OCI-LY3 (cell line): ENCODE data around the gene MPRIP.

Source experiments
- EZH2phosphoT487 ChIP-seq: fragments of 200-600 bp; shearing (Covaris generic); IDR thresholded peaks from 2 replicates; pipeline ENCODE4 v1.6.1; 2018; ENCODE audit warnings: antibody characterized with exemption, mixed run types, low read depth
- TF ChIP-seq, protein P1 (sequence below): fragments of 200-600, 300-600 bp; sonication (generic); IDR thresholded peaks from 2 replicates; pipeline ENCODE4 v1.5.1; 2014; ENCODE audit warnings: antibody characterized with exemption, low read length, low read depth

DNA sequence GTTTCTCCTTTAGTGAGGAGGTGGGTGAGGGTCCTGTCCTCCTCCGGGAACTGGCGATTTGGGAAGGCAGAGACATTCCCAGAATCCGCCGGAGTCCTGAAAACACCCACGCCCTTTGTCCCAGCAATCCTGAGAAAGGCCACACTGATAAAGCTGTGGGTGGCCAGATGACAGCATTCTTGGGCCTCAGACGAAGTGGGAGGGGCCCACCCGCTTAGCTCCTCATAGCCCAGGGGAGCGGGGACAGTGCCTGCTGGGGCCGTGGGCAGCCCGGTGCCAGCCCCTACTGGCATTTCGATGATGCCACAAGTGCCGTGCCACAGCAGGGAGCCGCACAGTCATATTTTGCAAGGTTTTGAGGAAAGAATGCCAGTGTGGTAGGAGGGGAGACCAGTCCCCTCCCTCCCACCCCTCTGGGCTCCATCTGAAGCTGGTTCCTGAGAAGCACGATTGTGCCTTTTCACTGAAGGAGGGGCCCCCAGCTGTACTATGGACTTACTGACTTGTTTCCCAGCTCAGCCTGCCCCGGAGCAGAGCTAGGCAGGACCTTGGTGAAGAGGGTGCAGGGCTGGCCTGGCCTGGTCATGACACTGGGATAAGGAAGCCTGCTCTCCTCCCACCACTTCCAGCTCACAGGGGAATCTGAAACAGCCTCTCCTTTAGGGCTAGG is 20.9 kb upstream of the MPRIP start:
- TF ChIP-seq, protein P1, sequence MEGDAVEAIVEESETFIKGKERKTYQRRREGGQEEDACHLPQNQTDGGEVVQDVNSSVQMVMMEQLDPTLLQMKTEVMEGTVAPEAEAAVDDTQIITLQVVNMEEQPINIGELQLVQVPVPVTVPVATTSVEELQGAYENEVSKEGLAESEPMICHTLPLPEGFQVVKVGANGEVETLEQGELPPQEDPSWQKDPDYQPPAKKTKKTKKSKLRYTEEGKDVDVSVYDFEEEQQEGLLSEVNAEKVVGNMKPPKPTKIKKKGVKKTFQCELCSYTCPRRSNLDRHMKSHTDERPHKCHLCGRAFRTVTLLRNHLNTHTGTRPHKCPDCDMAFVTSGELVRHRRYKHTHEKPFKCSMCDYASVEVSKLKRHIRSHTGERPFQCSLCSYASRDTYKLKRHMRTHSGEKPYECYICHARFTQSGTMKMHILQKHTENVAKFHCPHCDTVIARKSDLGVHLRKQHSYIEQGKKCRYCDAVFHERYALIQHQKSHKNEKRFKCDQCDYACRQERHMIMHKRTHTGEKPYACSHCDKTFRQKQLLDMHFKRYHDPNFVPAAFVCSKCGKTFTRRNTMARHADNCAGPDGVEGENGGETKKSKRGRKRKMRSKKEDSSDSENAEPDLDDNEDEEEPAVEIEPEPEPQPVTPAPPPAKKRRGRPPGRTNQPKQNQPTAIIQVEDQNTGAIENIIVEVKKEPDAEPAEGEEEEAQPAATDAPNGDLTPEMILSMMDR, result no peak
- no peak for TF ChIP-seq EZH2phosphoT487
